ENCODE measurements around the gene BLOC1S2. TPM values are rescaled to one million over a fixed set of nuclear protein-coding genes. Genes with fewer than 3 reads are reported as not detected.

Gene BLOC1S2
- 63.1 and 68.6 TPM in 2 replicates for total RNA-seq

GRCh38 chr10:100286051-100287033 lies at the start of gene BLOC1S2:
TSS of gene BLOC1S2 (minus strand) at chr10:100286680. CDS start at chr10:100286659, 21 bp downstream.

GRCh38 chr10:100330079-100330478 lies 43.6 kb upstream of the BLOC1S2 start, which contains the start of gene PKD2L1:
TSS of gene PKD2L1 (minus strand) at chr10:100330228. CDS start at chr10:100330103, 125 bp downstream.

GRCh38 chr10:100267239-100268104 lies 19.0 kb downstream of the BLOC1S2 start, which contains the start of gene CWF19L1:
TSS of gene CWF19L1 (minus strand) at chr10:100267638. CDS start at chr10:100267593, 45 bp downstream.

Other genes with a start within 250 kb of the BLOC1S2 start
- gene CPN1, start 204.8 kb downstream of the BLOC1S2 start, total RNA-seq: not detected in 2 replicates
- gene ERLIN1, start 100.7 kb downstream of the BLOC1S2 start, total RNA-seq: 41.6 and 74.6 TPM in 2 replicates
- gene CHUK, start 57.1 kb downstream of the BLOC1S2 start, total RNA-seq: 32.7 and 37.8 TPM in 2 replicates
- gene CWF19L1, start 19.0 kb downstream of the BLOC1S2 start, total RNA-seq: 20.4 and 24.9 TPM in 2 replicates
- gene PKD2L1, start 43.5 kb upstream of the BLOC1S2 start, total RNA-seq: not detected in 2 replicates
- gene SCD, start 60.6 kb upstream of the BLOC1S2 start, total RNA-seq: 366 and 582 TPM in 2 replicates
- not detected in 2 replicates for gene WNT8B, start 176.3 kb upstream of the BLOC1S2 start, total RNA-seq
- 3.2 and 3.9 TPM in 2 replicates for gene SEC31B, start 233.2 kb upstream of the BLOC1S2 start, total RNA-seq
- gene NDUFB8, start 243.2 kb upstream of the BLOC1S2 start, total RNA-seq: 73.5 and 90.6 TPM in 2 replicates
- 13.7 and 22.2 TPM in 2 replicates for gene HIF1AN, start 249.3 kb upstream of the BLOC1S2 start, total RNA-seq